Measurements from ENCODE around the gene RAB40C. TPM values are rescaled to one million over a fixed set of nuclear protein-coding genes. Genes with fewer than 3 reads are reported as not detected.
"Not testable (repeated sequence)": the region's sequence is repeated elsewhere in the genome, so short reads cannot be mapped to it uniquely, and the experiment has no call there.

The RAB40C gene
- total RNA-seq, 1 experiment from 2014 or later, result 15.2 TPM

- peak; percentile 38 for DNase-seq (ENCODE audit: low read depth)
Observed at GRCh38 chr16:588639-588888, 1.3 kb upstream of the RAB40C start.

GRCh38 chr16:588889-589657, 793 bp upstream of the RAB40C start:
- DNase-seq (ENCODE audit: low read depth), result peak; percentile 90

GRCh38 chr16:590188-590814, 435 bp downstream of the RAB40C start:
- DNase-seq (ENCODE audit: low read depth), result no peak

- DNase-seq (ENCODE audit: low read depth), result no peak
Observed at GRCh38 chr16:590815-591200, 942 bp downstream of the RAB40C start.

GRCh38 chr16:591231-591630, 1.4 kb downstream of the RAB40C start:
- DNase-seq (ENCODE audit: low read depth), result no peak

- DNase-seq (ENCODE audit: low read depth), result no peak
Observed at GRCh38 chr16:591892-592517, 2.1 kb downstream of the RAB40C start.

GRCh38 chr16:592518-593306, 2.8 kb downstream of the RAB40C start:
- no peak for DNase-seq (ENCODE audit: low read depth)

GRCh38 chr16:593406-593805, 3.5 kb downstream of the RAB40C start:
- DNase-seq (ENCODE audit: low read depth), result no peak

GRCh38 chr16:593807-594206, 3.9 kb downstream of the RAB40C start:
- DNase-seq (ENCODE audit: low read depth), result no peak

- DNase-seq (ENCODE audit: low read depth), result no peak
Observed at GRCh38 chr16:595094-595528, 5.2 kb downstream of the RAB40C start.

- no peak for DNase-seq (ENCODE audit: low read depth)
Observed at GRCh38 chr16:595942-596735, 6.3 kb downstream of the RAB40C start.

- no peak for DNase-seq (ENCODE audit: low read depth)
Observed at GRCh38 chr16:596736-597060, 6.8 kb downstream of the RAB40C start.

- DNase-seq (ENCODE audit: low read depth), result not testable (repeated sequence)
Observed at GRCh38 chr16:597655-598054, 7.8 kb downstream of the RAB40C start.

- DNase-seq (ENCODE audit: low read depth), result no peak
Observed at GRCh38 chr16:598823-599739, 9.2 kb downstream of the RAB40C start.

- no peak for DNase-seq (ENCODE audit: low read depth)
Observed at GRCh38 chr16:600781-601180, 10.9 kb downstream of the RAB40C start.

GRCh38 chr16:603933-604332, 14.1 kb downstream of the RAB40C start:
- no peak for DNase-seq (ENCODE audit: low read depth)

GRCh38 chr16:606656-607307, 16.9 kb downstream of the RAB40C start:
- DNase-seq (ENCODE audit: low read depth), result no peak

GRCh38 chr16:608019-608418, 18.2 kb downstream of the RAB40C start:
- DNase-seq (ENCODE audit: low read depth), result no peak

- DNase-seq (ENCODE audit: low read depth), result no peak
Observed at GRCh38 chr16:609316-609715, 19.4 kb downstream of the RAB40C start.

- no peak for DNase-seq (ENCODE audit: low read depth)
Observed at GRCh38 chr16:609984-610383, 20.1 kb downstream of the RAB40C start.

Measured in HT1080 (cell line).